Measurements from ENCODE around the gene IKZF1.

IKZF1 gene

DNA sequence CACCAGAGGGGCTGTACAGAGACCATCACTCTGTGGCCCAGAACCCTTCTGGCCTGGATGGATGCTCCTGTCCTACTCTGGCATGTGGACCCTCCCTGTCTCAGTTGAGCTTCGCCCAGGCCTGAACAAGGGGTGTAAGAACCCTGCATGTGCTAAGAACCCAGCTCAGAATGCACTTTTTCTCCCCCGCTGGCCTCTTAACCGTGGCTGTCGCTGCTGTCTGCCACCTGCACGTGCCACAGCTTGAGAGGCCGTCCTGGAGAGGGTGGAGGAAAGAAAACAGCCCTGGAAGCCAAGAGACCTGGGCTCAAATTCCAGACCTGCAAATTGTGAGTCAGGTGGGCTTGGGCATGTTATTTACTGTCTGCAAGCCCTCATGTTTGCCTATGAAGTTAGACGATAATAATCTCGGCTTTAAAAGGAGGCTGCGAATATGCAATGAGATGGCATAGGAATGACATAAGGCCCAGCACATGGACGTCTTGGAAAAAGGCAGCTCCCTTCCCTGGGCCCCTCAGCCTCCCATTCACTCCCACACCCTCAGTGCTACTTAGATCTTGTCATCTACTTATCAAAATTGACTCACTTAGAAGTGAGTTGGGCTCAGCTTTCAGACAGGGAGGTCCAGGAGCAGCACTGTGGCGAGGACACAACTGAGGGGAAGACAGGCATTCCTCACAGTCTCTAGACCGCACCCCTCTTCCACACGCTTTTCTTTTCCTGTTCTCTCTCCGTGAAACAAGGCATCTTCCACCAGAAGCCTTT lies 114.2 kb downstream of the IKZF1 start:
- no peak overlapping the region for H3K4me3 ChIP-seq (ENCODE audit: low read depth, low read length)
- TF ChIP-seq CTCF (IDR thresholded peaks at IDR 0.05; ENCODE audit: insufficient read depth, low read depth, low read length, missing control alignments) = no peak
- no peak for DNase-seq (ENCODE audit: low read depth)

DNA sequence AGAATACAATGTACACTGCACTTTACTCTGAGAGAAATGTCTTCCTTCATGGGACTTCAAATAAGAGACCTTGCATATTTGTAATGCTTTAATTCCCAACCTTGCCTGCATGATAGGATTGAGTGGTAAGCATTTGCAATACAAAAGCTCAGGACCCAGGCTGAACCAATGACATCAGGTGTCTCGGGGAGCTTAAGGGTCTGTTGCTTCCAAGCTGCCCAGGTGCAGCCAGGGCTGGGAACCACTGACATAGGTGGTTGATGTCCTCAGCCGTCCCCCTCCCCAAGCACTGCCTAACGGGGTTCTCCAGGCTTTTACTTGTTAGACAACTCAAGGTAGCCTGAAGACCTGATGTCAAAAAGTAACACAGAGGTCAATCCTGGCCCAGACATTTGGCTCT lies 116.5 kb downstream of the IKZF1 start:
- DNase-seq (ENCODE audit: low read depth) = no peak
- H3K4me3 ChIP-seq (ENCODE audit: low read depth, low read length) = no peak overlapping the region
- TF ChIP-seq CTCF (IDR thresholded peaks at IDR 0.05; ENCODE audit: insufficient read depth, low read depth, low read length, missing control alignments) = no peak

DNA sequence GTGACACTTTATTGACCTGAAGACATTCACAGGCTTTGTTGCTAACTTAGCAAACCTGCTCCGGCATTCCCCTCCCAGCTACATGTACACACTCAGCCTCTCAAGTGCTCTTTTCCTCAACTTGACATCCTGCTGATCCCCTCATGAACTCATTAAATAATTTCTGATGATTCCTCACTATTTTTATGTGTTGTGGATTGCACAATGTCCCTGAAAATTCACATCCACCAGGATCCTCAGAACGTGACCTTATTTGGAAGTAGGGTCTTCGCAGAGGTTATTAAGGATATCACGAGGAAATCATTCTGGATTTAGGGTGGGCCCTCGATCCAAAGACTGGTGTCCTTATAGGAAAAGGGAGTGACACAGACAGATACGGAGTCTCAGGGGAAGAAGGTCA lies 118.3 kb downstream of the IKZF1 start:
- no peak for DNase-seq (ENCODE audit: low read depth)
- no peak for TF ChIP-seq CTCF (IDR thresholded peaks at IDR 0.05; ENCODE audit: insufficient read depth, low read depth, low read length, missing control alignments)
- no peak overlapping the region for H3K4me3 ChIP-seq (ENCODE audit: low read depth, low read length)

DNA sequence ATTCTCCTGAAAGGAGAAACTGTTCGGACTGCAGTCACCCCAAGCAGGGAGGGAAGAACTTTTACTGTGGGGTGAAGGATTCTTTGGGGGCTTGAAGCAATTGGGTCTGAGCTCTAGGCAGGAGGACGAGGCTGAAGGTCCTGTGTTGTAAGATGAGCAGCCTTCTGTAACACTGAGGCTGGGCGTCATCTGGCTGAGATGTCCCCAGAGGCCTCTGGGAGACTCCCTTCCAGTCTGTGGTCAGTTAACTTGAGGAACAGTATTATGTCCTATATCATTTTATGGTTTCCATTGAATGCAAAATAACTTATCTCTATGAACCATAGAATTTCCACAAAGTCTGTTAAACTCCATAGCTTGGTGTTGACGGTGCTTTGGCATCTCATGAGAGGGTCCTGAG lies 119.3 kb downstream of the IKZF1 start:
- no peak for DNase-seq (ENCODE audit: low read depth)
- no peak overlapping the region for H3K4me3 ChIP-seq (ENCODE audit: low read depth, low read length)
- no peak for TF ChIP-seq CTCF (IDR thresholded peaks at IDR 0.05; ENCODE audit: insufficient read depth, low read depth, low read length, missing control alignments)

DNA sequence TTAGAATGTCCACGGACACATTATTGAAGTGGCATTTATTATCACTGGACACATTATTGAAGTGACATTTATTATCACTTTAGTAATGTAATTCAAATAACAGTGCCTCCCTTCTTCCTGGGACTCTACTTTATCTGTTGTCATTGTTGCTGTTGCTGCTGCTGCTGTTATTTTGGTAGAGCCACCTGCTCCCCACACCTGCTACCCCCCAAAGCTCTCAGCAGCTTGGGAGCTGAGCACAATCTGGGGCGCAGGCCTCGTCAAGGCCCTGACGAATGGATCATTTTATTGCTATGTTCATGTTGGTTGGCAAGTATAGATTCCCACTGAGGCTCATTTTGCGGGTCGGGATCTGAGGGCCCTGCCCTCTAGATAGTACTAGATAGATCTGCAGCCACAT lies 120.8 kb downstream of the IKZF1 start:
- no peak for TF ChIP-seq CTCF (IDR thresholded peaks at IDR 0.05; ENCODE audit: insufficient read depth, low read depth, low read length, missing control alignments)
- H3K4me3 ChIP-seq (ENCODE audit: low read depth, low read length) = no peak overlapping the region
- DNase-seq (ENCODE audit: low read depth) = no peak

- no peak for DNase-seq (ENCODE audit: low read depth)
Measured at GRCh38 chr7:50426280-50427045, 121.9 kb downstream of the IKZF1 start.

More at GRCh38 chr7:50426280-50427045, 121.9 kb downstream of the IKZF1 start:
- TF ChIP-seq CTCF (IDR thresholded peaks at IDR 0.05; ENCODE audit: insufficient read depth, low read depth, low read length, missing control alignments) = no peak
- no peak overlapping the region for H3K4me3 ChIP-seq (ENCODE audit: low read depth, low read length)

Measured in GM12865 (cell line).